Left renal cortex interstitium (tissue), 4 donors: ENCODE data around the gene EDN1. TPM values are rescaled to one million over a fixed set of nuclear protein-coding genes. Genes with fewer than 3 reads are reported as not detected.

Source experiments
- DNase-seq, 4 donors: peaks; one replicate each; pipeline ENCODE4 v3.0.0-alpha.2; 2013; ENCODE audit warnings: low read depth in 4 of 4, low spot score in 2 of 4, missing footprints in 1 of 4
- polyA plus RNA-seq, 4 donors: library from polyadenylated mRNA; unstranded; fragments of 120-200 nt; gene quantifications; one replicate each; pipeline ENCODE4 v1.2.1, GENCODE V29; 2013; ENCODE audit not compliant: insufficient read length in 4 of 4

The EDN1 gene
- polyA plus RNA-seq = 1 to 10 TPM; 3.9 to 4.9 (median 4.2) TPM

DNA sequence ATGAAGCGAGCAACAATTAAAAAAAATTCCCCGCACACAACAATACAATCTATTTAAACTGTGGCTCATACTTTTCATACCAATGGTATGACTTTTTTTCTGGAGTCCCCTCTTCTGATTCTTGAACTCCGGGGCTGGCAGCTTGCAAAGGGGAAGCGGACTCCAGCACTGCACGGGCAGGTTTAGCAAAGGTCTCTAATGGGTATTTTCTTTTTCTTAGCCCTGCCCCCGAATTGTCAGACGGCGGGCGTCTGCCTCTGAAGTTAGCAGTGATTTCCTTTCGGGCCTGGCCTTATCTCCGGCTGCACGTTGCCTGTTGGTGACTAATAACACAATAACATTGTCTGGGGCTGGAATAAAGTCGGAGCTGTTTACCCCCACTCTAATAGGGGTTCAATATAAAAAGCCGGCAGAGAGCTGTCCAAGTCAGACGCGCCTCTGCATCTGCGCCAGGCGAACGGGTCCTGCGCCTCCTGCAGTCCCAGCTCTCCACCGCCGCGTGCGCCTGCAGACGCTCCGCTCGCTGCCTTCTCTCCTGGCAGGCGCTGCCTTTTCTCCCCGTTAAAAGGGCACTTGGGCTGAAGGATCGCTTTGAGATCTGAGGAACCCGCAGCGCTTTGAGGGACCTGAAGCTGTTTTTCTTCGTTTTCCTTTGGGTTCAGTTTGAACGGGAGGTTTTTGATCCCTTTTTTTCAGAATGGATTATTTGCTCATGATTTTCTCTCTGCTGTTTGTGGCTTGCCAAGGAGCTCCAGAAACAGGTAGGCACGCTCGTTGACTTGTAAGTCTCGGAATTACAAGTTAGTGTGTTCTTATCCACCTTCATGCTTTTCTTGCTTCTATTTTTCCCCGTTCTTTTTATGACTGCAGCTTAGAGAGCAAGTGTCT is at the start of gene EDN1:
Gene EDN1 (plus strand): TSS at position 429 of the 888 bp plus-strand sequence. CDS start 269 bp downstream, at position 698.
- DNase-seq = peak in 3 of 4 donors; percentile 48 to 63 (median 59)

DNA sequence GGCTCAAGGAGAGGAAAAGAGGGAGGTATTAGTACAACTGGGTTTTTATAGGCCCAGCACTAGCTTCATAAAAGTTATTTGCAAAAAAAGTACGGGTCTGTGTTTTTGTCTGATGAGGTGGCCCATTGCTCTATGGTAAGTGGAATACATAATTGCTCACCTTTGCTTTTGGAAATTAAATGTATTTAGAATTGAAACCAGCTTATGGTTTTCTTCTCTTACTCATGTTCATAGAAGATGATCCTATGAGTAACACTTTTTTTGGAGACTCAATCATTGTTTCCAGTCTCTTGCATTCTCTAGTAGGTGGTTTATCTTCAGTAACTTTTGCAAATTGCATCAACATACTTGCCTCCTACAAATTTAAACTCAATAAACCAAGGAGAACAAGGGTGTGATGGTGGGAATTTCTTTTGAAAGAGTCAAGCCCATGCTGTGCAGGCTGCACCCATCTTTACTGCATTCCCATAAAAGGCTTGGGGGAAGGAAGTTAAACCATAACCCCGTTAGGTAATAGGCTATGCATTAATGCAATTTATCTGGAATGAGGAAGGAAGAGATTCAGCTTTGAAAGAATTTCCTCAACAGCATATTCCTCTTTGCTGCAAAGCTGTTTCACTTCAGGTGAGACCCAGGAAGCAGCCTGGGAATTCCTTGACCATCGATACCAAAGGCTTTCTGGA is 48.5 kb upstream of the EDN1 start:
- DNase-seq = no peak

DNA sequence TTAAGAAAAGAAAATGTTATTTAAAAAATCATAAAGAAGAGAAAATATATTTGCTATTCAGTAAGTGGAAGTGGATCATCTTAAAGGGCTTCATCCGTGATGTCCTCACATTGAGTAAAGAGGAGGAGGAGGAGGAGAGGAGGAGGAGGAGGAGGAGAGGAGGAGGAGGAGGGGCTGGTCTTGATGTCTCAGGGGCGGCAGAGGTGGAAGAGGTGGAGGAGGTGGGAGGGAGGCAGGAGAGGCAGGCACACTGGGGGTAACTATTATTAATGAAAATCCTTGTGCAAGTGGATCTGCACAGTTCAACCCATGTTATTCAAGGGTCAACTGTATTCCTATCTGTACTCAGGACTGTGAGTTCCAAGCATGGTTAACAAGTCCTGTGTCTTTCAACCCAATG is 47.0 kb upstream of the EDN1 start:
- DNase-seq = no peak

DNA sequence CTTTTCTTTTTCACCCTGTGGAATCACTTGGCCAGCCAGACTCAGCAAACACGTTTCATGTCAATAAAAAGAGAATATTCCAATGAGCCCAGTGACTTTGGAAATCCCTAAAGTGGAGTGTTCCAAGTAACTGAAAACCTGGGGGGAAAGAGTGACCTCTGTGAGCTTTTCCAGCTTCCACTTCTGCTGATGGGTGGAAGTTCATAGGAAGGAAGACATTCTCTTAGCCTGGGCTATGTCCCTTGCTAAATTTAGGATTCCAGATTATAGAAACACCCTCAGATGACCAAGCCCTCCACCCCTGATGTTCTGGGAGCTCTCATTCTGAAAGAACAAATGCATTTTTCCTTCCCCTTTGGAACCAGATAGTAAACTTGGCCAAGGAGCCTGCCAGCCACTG is 44.8 kb upstream of the EDN1 start:
- DNase-seq = no peak

DNA sequence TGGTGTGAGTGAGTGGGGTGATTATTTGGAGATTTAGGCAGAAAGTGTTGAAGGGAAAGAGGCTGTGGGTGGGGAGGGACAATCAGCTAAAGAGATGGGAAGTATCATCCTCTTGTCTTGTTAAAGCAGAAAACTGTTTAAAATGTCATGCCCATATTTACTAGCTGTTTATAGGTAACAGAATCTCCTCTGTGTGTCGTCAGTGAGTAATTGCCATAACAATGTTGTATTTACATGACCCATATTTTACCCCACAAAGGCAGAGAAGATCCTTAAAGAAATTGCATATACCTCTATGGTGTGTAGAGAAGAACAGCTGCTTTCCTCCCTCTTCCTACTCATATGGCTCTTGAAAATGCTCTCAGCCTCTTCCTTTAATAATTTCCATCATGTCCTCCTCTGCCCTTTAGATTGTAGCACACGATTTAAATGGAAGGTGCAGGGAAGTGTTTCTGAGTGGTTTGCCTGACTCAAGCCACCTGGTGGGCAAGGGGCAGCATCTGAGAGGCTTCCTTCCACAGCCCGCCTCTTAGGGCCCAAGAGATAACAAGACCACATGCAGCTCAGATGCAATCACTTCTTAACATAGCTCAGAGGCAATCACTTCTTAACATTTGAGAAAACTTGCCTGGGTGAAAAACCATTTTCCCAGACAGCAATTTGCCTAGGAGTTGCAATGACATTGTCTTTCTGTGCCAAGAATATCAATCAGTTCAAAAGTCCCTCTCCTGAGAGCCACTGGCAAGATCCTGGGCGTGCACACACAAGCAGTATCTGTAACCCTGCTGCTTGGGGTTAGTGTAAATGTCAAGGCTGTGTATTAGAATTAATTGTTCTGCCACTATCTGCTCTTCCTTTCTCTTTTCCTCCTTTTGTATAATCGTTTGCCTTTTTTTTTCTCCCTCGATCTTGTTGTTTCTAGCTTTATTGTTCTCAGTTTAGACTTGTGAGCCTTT is 44.1 kb upstream of the EDN1 start:
- no peak for DNase-seq

DNA sequence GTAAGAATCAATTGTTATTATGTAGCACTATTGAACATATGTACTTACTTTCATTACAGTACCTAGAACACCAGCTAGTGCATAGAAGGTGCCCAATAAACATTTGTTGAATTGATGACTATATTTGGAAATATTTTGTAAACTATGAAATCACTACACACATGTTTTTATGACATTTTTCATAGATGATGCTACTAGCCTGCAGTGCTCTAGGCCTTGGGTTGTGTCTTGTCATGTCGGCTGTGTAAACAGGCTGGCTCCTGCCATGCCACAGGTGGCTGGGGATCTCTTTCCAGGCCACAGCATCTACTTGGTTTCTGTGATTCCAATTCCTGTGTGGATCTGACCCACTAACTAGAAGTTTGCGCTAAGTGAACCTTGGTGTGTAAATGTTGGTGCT is 43.3 kb upstream of the EDN1 start:
- DNase-seq = no peak

DNA sequence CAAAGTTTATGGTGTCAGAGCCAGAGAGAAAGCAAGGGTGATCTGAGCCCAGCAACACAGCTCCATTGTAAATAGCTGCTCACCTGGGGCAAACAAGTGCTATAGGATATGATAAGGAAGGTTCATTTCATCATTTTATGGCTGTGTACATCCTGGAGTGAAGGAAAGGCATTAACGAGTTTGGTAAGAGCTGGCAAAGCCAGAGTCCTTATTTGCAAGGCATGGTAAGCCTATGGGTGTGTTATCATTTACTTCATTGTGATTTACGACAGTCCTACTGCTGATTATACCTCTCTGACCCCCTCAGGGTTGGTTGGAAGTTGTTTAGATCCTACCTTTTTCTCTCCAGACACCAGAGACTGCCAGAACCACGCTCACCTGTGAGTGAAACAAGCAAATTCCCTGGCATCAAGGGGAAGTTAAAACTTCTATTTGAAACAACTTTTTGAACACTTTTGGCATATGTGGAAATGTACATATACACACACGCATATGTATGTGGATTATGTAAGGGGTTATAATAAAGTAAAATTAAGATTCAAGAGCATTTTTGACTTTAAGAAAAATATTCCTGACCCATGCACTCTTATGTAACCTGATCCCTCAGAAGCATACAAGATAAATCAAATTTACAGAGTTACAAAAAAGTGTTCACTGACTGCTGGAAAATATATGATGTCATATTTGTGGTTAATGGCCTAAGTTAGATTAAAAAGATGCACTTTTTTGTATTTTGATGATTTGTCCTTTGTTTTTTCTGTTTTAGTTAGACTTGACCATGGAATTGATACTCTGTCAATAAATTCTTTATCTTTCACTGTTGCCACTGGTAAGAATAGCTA is 40.4 kb upstream of the EDN1 start:
- no peak for DNase-seq

DNA sequence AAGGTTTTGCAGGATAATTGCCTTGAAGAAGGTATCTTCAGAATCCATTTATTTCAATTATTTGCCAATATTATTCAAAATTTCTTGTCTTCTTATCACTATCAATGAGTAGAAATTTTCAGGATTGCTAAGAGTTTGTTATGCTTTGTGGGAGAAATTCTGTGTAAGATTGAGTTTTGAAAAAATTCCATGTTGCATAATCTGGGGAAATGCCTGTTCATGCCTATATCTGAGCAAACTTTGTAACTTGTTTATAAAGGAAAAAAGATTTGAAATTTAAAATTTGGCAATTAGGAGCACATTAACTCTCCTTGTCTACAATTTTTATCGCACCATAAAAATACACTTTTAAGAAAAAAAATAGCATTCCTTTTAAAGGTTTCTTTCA is 39.8 kb upstream of the EDN1 start:
- no peak for DNase-seq

DNA sequence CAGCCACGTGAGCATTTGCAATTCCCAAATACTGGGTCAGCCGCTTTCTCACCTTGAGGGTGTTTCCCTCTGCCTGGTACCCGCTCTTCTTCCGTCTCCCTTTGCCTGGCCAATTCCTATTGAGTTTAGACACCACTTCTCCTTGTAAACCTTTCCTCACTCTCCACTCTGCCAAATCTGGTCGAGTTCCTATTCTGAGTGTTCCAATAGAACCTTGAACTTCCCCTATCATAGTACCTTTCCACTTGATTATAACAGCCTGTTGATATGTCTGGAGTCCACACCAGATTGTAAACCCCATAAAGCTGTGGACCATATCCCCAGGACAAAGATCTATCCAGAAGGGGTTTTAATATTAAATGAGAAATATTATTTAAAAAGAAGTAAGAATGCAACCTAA is 36.0 kb upstream of the EDN1 start:
- DNase-seq = no peak

DNA sequence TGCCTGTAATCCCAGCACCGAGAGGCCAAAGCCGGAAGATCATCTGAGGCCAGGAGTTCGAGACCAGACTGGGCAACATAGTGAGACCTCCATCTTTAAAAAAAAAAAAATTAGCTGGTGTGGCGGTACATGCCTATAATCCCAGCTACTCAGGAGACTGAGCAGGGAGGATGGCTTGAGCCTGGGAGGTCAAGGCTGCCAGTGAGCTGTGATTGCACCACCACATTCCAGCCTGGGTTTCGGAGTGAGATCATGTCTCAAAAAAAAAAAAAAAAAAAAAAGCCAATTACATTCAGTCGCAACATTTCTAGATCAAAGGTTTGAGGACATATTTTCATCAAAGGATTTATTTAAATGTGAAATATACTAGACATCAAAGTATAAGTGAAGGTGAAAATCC is 32.0 kb upstream of the EDN1 start:
- DNase-seq = no peak

DNA sequence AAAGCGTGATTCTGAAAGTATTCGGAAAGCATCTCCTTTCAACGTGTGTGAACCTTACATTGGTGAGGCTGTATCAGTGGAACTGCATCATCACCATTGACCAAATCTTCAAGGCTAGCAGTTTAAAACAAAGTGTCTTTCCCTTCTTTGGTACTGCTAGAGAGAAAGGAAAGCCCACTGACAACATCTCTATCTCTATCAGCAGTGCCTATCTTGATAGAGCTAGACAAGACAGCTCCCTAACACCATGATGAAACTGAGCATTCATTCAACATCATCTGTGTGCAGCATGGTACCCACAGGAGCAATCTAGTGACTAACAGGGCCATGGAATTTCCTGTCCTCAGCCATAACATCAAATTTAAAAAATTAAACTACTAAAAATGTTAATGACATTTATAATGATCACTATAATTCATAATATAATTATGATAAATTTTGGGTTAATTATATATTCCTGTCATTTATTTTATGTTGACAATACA is 31.5 kb upstream of the EDN1 start:
- DNase-seq = no peak

DNA sequence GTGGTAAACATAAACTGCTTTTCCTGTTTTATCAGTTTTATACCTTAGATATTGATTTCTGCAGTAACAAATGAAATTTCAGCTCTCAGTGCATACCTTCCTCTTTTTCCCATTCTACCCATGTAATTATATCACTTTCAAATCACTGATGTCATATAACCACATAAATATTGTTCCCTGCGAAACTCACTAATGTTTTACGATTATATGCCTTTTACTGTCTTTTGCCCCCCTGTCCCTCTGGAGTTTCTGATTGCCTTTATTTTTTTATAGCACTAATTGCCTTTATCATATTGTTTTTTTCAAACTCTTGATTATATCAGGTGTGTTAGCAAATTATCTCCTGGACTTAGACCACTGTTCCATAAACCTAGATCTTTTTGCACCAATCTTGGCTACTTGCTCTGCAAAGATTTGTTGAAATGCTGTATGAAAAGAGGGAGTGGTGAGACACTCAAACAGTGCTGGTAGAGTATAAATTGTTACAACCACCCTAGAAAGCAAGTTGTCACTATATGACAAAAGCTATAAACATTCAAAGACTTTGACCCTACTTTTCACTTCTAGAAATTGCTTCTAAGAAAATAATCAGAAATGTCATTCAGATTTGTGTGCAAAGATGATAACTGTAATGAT is 29.6 kb upstream of the EDN1 start:
- no peak for DNase-seq

DNA sequence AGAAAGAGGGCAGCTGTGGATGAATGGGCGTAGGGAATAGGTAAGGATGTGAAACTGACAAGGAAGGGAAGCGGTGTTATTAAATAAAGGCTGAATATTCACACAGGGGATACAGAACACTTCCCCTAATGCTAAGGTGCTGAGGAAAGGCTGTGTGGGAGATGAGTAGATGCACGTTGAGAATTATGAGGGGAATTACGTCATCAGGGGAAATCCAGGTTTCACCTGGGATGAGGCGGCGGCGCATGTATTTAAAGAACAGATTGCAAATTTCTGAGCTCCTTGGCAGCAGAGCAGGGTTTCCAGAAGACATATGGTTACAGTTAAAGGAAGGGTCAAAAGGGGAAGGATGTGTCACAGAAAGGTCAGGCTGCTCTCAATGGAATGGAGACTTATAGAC is 28.7 kb upstream of the EDN1 start:
- DNase-seq = no peak

DNA sequence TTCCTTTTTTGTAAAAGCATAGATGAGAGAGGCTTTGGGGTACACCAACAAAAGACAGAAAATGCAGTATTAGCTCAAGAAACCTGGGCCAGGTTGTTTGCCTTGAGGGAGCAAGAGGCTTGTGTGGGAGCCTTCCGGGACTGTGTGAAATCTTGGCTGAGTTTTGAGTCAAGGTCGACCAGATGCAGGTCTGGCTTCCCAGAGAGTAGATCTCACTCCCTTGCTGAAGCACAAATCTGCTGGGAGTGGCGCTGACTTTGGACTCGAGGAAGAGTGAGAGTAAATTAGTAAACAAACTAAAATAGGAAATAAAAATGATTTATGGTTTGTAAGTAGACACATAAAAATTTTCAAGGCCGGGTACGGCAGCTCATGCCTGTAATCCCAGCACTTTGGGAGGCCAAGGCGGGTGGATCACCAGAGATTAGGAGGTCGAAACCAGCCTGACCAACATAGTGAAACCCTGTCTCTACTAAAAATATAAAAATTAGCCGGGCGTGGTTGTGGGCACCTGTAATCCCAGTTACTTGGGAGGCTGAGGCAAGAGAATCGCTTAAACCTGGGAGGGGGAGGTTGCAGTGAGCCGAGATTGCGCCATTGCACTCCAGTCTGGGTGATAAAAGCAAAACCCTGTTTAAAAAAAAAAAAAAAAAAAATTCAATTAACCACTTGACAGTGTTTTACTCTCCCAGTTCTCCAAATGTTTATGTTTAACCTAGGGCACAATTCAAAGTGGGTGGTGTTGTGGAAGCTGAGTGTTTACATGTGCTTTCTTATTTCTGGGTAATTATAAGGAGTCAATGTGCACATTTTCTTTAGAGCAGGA is 27.7 kb upstream of the EDN1 start:
- DNase-seq = no peak

DNA sequence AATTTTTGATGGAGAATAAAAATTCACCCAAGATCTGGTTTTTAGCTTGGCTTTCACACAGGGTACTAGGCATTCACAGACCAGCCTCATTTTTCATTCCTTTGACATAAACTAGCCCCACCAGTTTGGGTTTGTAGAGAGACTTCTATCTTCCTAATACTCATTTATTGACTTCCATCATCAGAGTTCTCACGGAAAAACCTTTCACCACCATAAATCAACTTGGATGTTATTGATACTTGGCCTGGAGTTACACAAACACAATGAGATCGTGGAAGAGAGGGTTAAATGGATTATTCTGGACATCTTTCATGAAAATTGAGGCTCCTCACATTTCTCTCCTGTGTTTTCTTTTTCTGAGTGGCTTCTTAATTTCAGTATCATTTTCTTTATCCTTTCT is 26.8 kb upstream of the EDN1 start:
- DNase-seq = no peak

DNA sequence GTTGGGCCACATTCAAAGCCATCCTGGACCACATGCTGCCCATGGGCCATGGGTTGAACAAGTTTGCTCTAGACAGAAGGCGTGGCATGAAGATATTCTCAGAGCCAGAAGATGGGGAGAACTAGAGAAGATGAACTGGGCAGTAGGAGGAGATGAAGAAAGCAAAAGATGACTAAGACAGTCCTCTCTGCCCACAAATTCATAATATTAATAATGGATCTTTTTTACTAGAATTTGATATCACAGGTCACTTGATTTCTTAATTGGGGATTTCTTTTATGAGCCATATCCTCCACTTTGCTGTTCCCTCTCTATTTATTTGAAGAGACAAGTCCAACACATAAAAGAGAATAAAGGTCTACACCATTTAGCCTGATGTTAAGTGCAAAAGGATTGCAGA is 25.5 kb upstream of the EDN1 start:
- DNase-seq = no peak

DNA sequence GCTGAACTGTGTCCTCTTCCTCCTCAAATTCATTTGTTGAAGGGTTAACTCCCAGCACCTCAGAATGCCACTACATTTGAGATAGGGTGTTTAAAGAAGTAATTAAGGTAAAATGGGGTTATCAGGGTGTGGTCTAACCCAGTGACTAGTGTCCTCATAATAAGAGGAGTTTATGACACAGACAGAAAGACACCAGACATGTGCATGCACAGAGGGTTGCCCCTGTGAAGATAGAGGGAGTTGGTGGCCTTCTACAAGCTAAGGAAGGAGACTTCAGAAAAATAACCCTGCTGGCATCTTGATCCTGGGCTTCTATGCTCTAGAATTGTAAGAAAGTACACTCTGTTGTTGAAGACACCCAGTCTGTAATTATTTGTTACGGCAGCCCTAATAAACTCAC is 24.9 kb upstream of the EDN1 start:
- no peak for DNase-seq

DNA sequence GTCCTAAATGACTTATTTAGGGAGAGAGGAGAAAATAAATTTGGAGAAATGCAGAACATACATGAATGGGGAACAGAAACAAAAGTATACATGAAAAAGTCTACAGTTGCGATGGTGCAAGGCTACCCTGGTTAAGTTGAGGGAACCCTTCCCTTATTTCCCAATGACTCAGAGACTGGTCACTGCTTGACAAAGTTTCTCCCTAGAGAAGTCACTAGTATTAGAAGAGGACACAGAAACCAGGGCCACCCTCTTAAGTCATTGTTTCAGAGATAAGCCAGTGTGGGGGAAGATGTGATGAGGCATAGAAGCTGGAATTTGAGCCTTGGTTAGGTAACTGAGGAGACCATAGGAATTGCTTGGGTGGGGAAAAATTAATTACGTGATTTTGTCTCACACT is 24.4 kb upstream of the EDN1 start:
- no peak for DNase-seq

DNA sequence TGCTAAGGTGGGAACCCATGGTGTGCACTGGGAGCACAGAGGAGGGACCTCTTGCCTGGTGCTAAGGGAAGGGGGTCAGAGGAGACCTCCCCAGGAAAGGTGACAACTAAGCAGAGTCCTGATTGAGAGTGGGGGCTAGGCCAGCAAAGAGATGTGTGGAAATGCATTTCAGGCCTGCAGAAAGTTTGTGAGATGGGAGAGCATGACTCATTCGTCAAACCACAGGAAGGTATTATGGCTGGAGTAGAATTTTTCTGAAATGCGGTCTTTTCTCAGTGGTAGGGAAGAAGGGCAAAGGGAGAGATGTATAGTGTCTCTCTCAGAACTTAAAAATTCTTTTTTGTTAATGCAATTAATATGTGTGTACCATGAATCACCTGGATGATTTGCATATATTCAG is 23.6 kb upstream of the EDN1 start:
- DNase-seq = no peak
